ENCODE measurements around the gene MAST3. TPM values are rescaled to one million over a fixed set of nuclear protein-coding genes. Genes with fewer than 3 reads are reported as not detected.
A peak's percentile ranks its signal among the peaks of the same experiment; 100 is the strongest.

MAST3 gene
- total RNA-seq, 4 donors from 2014 or later = 0.66 to 2.8 (median 1.6) TPM

DNA sequence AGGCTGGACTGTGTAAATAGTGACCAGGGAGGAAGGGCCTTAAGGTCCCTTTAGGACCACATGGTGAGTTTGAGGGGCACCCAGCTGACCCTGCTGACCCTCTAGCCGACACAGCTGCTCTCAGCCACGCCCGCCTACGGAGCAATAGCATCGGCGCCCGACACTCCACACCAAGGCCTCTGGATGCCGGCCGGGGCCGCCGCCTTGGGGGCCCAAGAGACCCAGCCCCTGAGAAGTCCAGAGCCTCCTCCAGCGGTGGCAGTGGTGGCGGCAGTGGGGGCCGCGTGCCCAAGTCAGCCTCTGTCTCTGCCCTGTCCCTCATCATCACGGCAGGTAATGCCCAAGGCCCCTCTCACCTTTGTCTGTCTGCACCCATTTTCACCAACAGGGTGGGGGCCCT is 46.8 kb downstream of the MAST3 start:
- Histone ChIP-seq H3K9me3 (no peaks in the 10 kb centered on the region), H3K27me3 (no peaks in the 10 kb centered on the region), H3K4me1 (no peaks in the 10 kb centered on the region), H3K27ac (no peak overlapping the region), H3K4me3 (no peak overlapping the region), H3K36me3 (no peaks in the 10 kb centered on the region)
- in situ Hi-C loops (cut with MboI; ENCODE audit: low sequenced_read_pairs in 4 of 4) = no loop called here
- ATAC-seq (no peak), DNase-seq (no peak)
- intact Hi-C loops (cut with DNase I; ENCODE audit: low total_unique reads) = no loop called here
- TF ChIP-seq POLR2A (IDR thresholded peaks at IDR 0.05) = no peak
- TF ChIP-seq, protein P1, sequence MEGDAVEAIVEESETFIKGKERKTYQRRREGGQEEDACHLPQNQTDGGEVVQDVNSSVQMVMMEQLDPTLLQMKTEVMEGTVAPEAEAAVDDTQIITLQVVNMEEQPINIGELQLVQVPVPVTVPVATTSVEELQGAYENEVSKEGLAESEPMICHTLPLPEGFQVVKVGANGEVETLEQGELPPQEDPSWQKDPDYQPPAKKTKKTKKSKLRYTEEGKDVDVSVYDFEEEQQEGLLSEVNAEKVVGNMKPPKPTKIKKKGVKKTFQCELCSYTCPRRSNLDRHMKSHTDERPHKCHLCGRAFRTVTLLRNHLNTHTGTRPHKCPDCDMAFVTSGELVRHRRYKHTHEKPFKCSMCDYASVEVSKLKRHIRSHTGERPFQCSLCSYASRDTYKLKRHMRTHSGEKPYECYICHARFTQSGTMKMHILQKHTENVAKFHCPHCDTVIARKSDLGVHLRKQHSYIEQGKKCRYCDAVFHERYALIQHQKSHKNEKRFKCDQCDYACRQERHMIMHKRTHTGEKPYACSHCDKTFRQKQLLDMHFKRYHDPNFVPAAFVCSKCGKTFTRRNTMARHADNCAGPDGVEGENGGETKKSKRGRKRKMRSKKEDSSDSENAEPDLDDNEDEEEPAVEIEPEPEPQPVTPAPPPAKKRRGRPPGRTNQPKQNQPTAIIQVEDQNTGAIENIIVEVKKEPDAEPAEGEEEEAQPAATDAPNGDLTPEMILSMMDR (IDR thresholded peaks at IDR 0.05 in 4 of 5, conservative IDR thresholded peaks at IDR 0.05 in 1 of 5) = no peak

DNA sequence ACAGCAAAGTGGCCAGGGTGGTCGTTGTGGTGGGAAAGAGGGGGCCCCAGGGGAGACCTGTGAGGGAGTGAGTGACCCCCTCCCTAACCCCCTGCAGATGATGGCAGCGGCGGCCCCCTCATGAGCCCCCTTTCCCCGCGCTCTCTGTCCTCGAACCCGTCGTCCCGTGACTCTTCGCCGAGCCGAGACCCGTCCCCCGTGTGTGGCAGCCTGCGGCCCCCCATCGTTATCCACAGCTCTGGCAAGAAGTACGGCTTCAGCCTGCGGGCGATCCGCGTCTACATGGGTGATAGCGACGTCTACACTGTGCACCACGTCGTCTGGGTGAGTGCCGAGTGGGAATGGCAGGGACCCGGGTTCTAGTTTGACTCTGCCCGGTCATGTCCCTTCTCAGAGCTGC is 47.3 kb downstream of the MAST3 start:
- intact Hi-C loops (cut with DNase I; ENCODE audit: low total_unique reads) = no loop called here
- H3K27me3 ChIP-seq = no peaks in the 10 kb centered on the region
- DNase-seq = no peak
- no peak for ATAC-seq
- peaks cover 0 to 5% of the 10 kb centered on the region in 2 donors for H3K4me1 ChIP-seq
- in situ Hi-C loops (cut with MboI; ENCODE audit: low sequenced_read_pairs in 4 of 4) = no loop called here
- no peaks in the 10 kb centered on the region for H3K36me3 ChIP-seq
- no peaks in the 10 kb centered on the region for H3K9me3 ChIP-seq
- H3K4me3 ChIP-seq = no peak overlapping the region
- TF ChIP-seq, protein P1 (IDR thresholded peaks at IDR 0.05 in 4 of 5, conservative IDR thresholded peaks at IDR 0.05 in 1 of 5) = no peak
- no peak for TF ChIP-seq POLR2A (IDR thresholded peaks at IDR 0.05)
- H3K27ac ChIP-seq = no peak overlapping the region

DNA sequence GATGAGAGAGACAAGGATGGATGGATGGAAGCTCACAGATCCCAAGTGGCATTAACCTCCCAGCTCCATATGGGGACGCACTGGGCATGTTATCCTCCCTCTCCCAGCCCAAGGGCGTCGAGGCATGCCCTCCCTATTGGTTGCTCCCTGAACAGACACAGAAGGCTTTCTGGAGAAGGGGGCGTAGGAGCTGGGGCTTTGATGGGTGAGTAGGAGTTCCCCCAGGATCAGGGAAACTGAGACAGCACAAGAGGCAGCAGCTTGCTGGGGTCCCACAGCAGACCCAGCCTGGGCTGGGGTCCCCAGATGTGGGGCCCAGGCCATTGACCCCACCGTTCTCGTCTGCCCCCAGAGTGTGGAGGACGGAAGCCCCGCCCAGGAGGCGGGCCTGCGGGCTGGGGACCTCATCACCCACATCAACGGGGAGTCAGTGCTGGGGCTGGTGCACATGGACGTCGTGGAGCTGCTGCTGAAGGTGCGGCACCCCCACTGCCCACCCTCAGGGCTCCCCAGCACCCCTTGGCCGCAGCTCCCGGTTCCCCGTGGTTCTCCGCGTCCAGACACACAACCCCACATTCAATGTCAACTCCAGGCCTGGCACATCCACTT is 47.9 kb downstream of the MAST3 start:
- Histone ChIP-seq H3K4me1 (peaks cover 0 to 5% of the 10 kb centered on the region in 2 donors), H3K36me3 (no peaks in the 10 kb centered on the region), H3K27me3 (no peaks in the 10 kb centered on the region), H3K27ac (no peak overlapping the region), H3K4me3 (no peak overlapping the region), H3K9me3 (no peaks in the 10 kb centered on the region)
- DNase-seq (no peak), ATAC-seq (no peak)
- TF ChIP-seq, protein P1 (IDR thresholded peaks at IDR 0.05 in 4 of 5, conservative IDR thresholded peaks at IDR 0.05 in 1 of 5) = no peak
- TF ChIP-seq POLR2A (IDR thresholded peaks at IDR 0.05) = no peak
- intact Hi-C loops (cut with DNase I; ENCODE audit: low total_unique reads) (no loop called here), in situ Hi-C loops (cut with MboI; ENCODE audit: low sequenced_read_pairs in 4 of 4) (no loop called here)

DNA sequence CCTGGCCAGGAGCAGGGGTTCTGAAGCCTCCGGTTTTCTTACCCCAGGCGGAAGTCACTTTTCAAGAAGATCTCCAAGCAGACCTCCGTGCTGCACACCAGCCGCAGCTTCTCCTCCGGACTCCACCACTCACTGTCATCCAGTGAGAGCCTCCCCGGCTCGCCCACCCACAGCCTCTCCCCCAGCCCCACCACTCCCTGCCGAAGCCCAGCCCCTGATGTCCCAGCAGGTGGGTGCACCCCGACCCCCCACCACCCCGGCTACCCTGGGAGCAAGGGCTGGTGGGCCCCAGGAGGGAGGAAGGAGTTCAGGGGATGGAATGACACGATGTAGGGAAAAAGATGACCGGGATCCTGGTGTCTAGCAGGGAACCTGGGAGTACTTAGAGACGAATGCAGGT is 49.8 kb downstream of the MAST3 start:
- Histone ChIP-seq H3K4me1 (peaks cover 5 to 10% of the 10 kb centered on the region in 2 donors), H3K9me3 (no peaks in the 10 kb centered on the region), H3K27me3 (no peaks in the 10 kb centered on the region), H3K4me3 (no peak overlapping the region), H3K36me3 (no peaks in the 10 kb centered on the region), H3K27ac (no peak overlapping the region)
- ATAC-seq = no peak
- in situ Hi-C loops (cut with MboI; ENCODE audit: low sequenced_read_pairs in 4 of 4) (no loop called here), intact Hi-C loops (cut with DNase I; ENCODE audit: low total_unique reads) (no loop called here)
- no peak for TF ChIP-seq POLR2A (IDR thresholded peaks at IDR 0.05)
- TF ChIP-seq, protein P1 (IDR thresholded peaks at IDR 0.05 in 4 of 5, conservative IDR thresholded peaks at IDR 0.05 in 1 of 5) = no peak
- no peak for DNase-seq

DNA sequence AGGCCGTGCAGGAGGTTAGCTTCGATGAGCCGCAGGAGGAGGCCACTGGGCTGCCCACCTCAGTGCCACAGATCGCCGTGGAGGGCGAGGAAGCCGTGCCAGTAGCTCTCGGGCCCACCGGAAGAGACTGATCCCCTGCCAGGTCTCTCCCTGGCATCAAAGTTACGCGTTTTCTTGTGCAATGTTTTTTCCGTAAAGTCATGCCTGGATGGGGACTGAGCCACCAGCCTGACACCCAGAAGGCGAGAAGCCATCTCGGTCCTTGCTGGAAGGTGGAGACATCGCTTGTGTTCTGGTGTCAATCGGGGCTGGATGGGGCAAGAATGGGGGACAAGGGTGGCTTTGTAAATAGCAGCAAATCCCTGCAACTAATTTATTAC is 52.0 kb downstream of the MAST3 start:
- Histone ChIP-seq H3K36me3 (no peaks in the 10 kb centered on the region), H3K27ac (peak overlapping the region; percentile 55 to 69 (median 58)), H3K4me1 (peaks cover 16 to 21% of the 10 kb centered on the region in 2 donors), H3K9me3 (no peaks in the 10 kb centered on the region), H3K4me3 (peak overlapping the region in 2 of 4 donors; percentile 38 to 48), H3K27me3 (no peaks in the 10 kb centered on the region)
- DNase-seq (no peak), ATAC-seq (no peak)
- TF ChIP-seq, protein P1 (IDR thresholded peaks at IDR 0.05 in 4 of 5, conservative IDR thresholded peaks at IDR 0.05 in 1 of 5) = no peak
- TF ChIP-seq POLR2A (IDR thresholded peaks at IDR 0.05) = peak in 1 of 2 donors; percentile 16
- intact Hi-C loops (cut with DNase I; ENCODE audit: low total_unique reads) = no loop called here
- in situ Hi-C loops (cut with MboI; ENCODE audit: low sequenced_read_pairs in 4 of 4) = no loop called here
